ENCODE results near the gene HMG20A. TPM values are rescaled to one million over a fixed set of nuclear protein-coding genes. Genes with fewer than 3 reads are reported as not detected.

Gene HMG20A
- total RNA-seq, 1 experiment from 2014 or later = 60.2 TPM

GRCh38 chr15:77514641-77515402 is 94.1 kb downstream of the HMG20A start:
- no CpG with 5 or more reads among the region's 11 CpGs for WGBS (ENCODE audit: extremely low coverage, insufficient read length, low lambda C conversion rate)
- H2AK5ac ChIP-seq (ENCODE audit: insufficient read length, low read length) = no peak overlapping the region
- H3K27me3 ChIP-seq (ENCODE audit: insufficient read depth, low read length) = no peaks in the 10 kb centered on the region
- no peak overlapping the region for H2AFZ ChIP-seq (ENCODE audit: low read length)
- no peaks in the 10 kb centered on the region for H3K9me3 ChIP-seq (ENCODE audit: control insufficient read depth, low read depth, low read length)
- no peak overlapping the region for H3K14ac ChIP-seq (ENCODE audit: insufficient read depth, low read length)
- H3K9ac ChIP-seq (ENCODE audit: extremely low read depth, insufficient read length, low read length) = no peak overlapping the region
- H3K27ac Mint-ChIP-seq = peak overlapping the region in 1 of 3 experiments; percentile 1; a peak in 1 of 7 replicates
- no peak overlapping the region for H3K4ac ChIP-seq (ENCODE audit: low read depth, low read length)
- no peak overlapping the region for H4K91ac ChIP-seq (ENCODE audit: insufficient read length, low read depth, low read length)
- H4K20me1 ChIP-seq (ENCODE audit: control insufficient read depth, insufficient read depth, insufficient read length) = no peaks in the 10 kb centered on the region
- H3K4me3 Mint-ChIP-seq = no peak overlapping the region
- peaks cover 2 to 4% of the 10 kb centered on the region in 2 experiments; a peak in 3 of 5 replicates for H3K9me3 Mint-ChIP-seq
- no peak overlapping the region for H4K8ac ChIP-seq (replicated peaks; ENCODE audit: insufficient read length, low read depth, low read length)
- H4K5ac ChIP-seq (ENCODE audit: insufficient read length, low read depth, low read length) = no peak overlapping the region
- H3K56ac ChIP-seq (ENCODE audit: insufficient read length, low read depth, low read length) = no peak overlapping the region
- H3K79me1 ChIP-seq (ENCODE audit: insufficient read depth, low read depth, low read length, poor library complexity, severe bottlenecking) = no peaks in the 10 kb centered on the region
- H2BK20ac ChIP-seq (ENCODE audit: low read depth, low read length, poor library complexity, severe bottlenecking) = no peak overlapping the region
- TF ChIP-seq, protein P1, sequence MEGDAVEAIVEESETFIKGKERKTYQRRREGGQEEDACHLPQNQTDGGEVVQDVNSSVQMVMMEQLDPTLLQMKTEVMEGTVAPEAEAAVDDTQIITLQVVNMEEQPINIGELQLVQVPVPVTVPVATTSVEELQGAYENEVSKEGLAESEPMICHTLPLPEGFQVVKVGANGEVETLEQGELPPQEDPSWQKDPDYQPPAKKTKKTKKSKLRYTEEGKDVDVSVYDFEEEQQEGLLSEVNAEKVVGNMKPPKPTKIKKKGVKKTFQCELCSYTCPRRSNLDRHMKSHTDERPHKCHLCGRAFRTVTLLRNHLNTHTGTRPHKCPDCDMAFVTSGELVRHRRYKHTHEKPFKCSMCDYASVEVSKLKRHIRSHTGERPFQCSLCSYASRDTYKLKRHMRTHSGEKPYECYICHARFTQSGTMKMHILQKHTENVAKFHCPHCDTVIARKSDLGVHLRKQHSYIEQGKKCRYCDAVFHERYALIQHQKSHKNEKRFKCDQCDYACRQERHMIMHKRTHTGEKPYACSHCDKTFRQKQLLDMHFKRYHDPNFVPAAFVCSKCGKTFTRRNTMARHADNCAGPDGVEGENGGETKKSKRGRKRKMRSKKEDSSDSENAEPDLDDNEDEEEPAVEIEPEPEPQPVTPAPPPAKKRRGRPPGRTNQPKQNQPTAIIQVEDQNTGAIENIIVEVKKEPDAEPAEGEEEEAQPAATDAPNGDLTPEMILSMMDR (conservative IDR thresholded peaks at IDR 0.05) = no peak; the same call in 2 of the 3 replicates
- H2BK120ac ChIP-seq (ENCODE audit: low read depth, low read length, poor library complexity, severe bottlenecking) = no peak overlapping the region
- H3K23ac ChIP-seq (ENCODE audit: insufficient read length, low read depth, low read length) = no peak overlapping the region
- H3K18ac ChIP-seq (ENCODE audit: insufficient read length, low read depth, low read length) = no peak overlapping the region
- H3K79me2 ChIP-seq (ENCODE audit: insufficient read depth, low read length) = no peaks in the 10 kb centered on the region
- H2BK5ac ChIP-seq (ENCODE audit: insufficient read length, low read length) = no peak overlapping the region
- no peak overlapping the region for H2BK12ac ChIP-seq (ENCODE audit: insufficient read length, low read depth, low read length)
- peaks cover 54 to 61% of the 10 kb centered on the region in 2 experiments for H3K4me1 Mint-ChIP-seq
- no peak for DNase-seq
- H3K27ac ChIP-seq (ENCODE audit: insufficient read length, low read depth, low read length) = no peak overlapping the region
- no peaks in the 10 kb centered on the region for H3K27me3 Mint-ChIP-seq (ENCODE audit: low read depth)
- H3T11ph ChIP-seq (ENCODE audit: low read length) = no peak overlapping the region
- peaks cover 0 to 8% (median 0%) of the 10 kb centered on the region in 3 experiments; a peak in 3 of 7 replicates for H3K36me3 Mint-ChIP-seq (ENCODE audit: insufficient read depth in 1 of 3, low read depth in 3 of 3)
- no peak overlapping the region for H3K4me2 ChIP-seq (ENCODE audit: insufficient read depth, insufficient read length, low read length)
- no peak overlapping the region for H2BK15ac ChIP-seq (ENCODE audit: low read depth, low read length)
- peaks cover 22% of the 10 kb centered on the region for H3K4me1 ChIP-seq (ENCODE audit: insufficient read depth, low read length)
- no peaks in the 10 kb centered on the region for H3K23me2 ChIP-seq (ENCODE audit: insufficient read length, low read depth, low read length, poor library complexity, severe bottlenecking)

All from H9 (cell line).